Mammary epithelial cell (primary cell): ENCODE results near the gene COL23A1.

ENCODE experiments used
- CTCF ChIP-seq, 2 donors: IDR thresholded peaks in 1 of 2; conservative IDR thresholded peaks in 1 of 2; 2 replicates each; pipeline ENCODE4 v1.5.1; 2011 to 2012; ENCODE audit warnings: inconsistent platforms in 2 of 2, low read length in 2 of 2, mild to moderate bottlenecking in 2 of 2, control low read depth in 1 of 2, low read depth in 1 of 2; ENCODE audit not compliant: insufficient read depth in 1 of 2; ENCODE audit errors: extremely low read depth in 1 of 2
- EZH2 ChIP-seq: IDR thresholded peaks from 2 replicates; pipeline ENCODE4 v1.6.1; 2012; ENCODE audit warnings: low read length, inconsistent platforms, borderline replicate concordance

- TF ChIP-seq EZH2 (no peak), CTCF (conservative IDR thresholded peaks at IDR 0.05 in 1 of 2, IDR thresholded peaks at IDR 0.05 in 1 of 2; ENCODE audit: extremely low read depth in 1 of 2, insufficient read depth in 1 of 2, low read depth in 1 of 2, low read length in 2 of 2) (no peak)
These were observed 271.3 kb downstream of the COL23A1 start for GRCh38 chr5:178318893-178319292.
